ENCODE measurements around the gene CELSR3. TPM values are rescaled to one million over a fixed set of nuclear protein-coding genes. Genes with fewer than 3 reads are reported as not detected.

Gene CELSR3
- total RNA-seq, 6 experiments from 2014 or later: 1.9 to 5.0 (median 3.4) TPM

DNA sequence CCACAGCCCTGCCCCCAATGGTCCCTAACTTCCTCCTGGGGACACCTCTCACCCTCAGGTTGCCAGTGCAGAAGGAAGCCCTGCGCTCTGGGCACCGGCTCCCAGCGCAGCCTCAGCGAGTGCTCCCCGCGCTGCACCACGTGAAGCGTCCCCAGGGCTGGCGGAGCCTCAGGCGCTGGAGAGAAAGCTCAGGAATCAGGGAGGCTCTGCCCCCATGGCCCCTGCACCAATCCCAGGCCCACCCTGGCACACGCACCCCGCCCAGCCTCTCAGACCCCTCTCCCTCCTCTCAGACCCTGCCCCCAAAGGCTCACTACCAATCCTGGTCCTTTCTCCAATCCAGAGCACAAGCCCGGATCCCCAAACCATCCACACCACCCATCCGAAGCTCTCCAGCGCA lies 74.5 kb downstream of the CELSR3 start:
- TF ChIP-seq, protein P1, sequence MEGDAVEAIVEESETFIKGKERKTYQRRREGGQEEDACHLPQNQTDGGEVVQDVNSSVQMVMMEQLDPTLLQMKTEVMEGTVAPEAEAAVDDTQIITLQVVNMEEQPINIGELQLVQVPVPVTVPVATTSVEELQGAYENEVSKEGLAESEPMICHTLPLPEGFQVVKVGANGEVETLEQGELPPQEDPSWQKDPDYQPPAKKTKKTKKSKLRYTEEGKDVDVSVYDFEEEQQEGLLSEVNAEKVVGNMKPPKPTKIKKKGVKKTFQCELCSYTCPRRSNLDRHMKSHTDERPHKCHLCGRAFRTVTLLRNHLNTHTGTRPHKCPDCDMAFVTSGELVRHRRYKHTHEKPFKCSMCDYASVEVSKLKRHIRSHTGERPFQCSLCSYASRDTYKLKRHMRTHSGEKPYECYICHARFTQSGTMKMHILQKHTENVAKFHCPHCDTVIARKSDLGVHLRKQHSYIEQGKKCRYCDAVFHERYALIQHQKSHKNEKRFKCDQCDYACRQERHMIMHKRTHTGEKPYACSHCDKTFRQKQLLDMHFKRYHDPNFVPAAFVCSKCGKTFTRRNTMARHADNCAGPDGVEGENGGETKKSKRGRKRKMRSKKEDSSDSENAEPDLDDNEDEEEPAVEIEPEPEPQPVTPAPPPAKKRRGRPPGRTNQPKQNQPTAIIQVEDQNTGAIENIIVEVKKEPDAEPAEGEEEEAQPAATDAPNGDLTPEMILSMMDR (IDR thresholded peaks at IDR 0.05): no peak
- no peak for DNase-seq
- Mint-ChIP-seq H3K4me3 (no peak overlapping the region), H3K27ac (no peak overlapping the region), H3K36me3 (ENCODE audit: low read depth) (peaks cover 29% of the 10 kb centered on the region), H3K27me3 (ENCODE audit: insufficient read depth) (no peaks in the 10 kb centered on the region; the same call in 1 of the 2 replicates), H3K9me3 (no peaks in the 10 kb centered on the region), H3K4me1 (ENCODE audit: low read depth) (peaks cover 20% of the 10 kb centered on the region)

DNA sequence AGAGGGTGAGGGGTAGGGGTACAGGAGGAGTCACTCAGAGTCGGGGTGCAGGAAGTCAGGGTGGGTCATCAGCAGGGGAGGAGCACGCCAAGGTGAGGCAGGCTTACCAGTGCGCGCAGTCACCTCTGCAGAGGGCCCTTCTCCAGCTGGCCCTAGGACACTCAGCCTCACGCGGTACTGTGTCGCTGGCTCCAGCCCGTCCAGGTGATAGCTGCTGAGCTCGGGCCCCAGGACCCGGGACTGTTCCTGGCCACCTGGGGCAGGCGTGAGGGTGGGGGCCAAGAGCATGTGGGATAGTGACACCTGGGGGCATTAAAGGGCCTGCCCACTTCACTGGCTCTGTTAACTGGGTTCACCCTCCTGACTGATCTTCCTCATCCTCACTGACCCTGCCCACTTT lies 75.0 kb downstream of the CELSR3 start:
- Mint-ChIP-seq H3K36me3 (ENCODE audit: low read depth) (peaks cover 25% of the 10 kb centered on the region), H3K9me3 (no peaks in the 10 kb centered on the region), H3K27ac (no peak overlapping the region), H3K4me3 (no peak overlapping the region), H3K27me3 (ENCODE audit: insufficient read depth) (no peaks in the 10 kb centered on the region; the same call in 1 of the 2 replicates), H3K4me1 (ENCODE audit: low read depth) (peaks cover 15% of the 10 kb centered on the region)
- no peak for DNase-seq
- TF ChIP-seq, protein P1 (IDR thresholded peaks at IDR 0.05): no peak

Small RNA genes within 50 kb of the gene (microRNA-seq; reads per million reads assigned to microRNA genes)
- gene MIR4793: not detected

Other genes with a start within 250 kb of the CELSR3 start
- 10 to 100 TPM; 11.1 to 15.5 (median 12.8) TPM for gene PLXNB1, start 232.8 kb downstream of the CELSR3 start, total RNA-seq (2021; fragmentation: NEBNext Ultra II Directional; extraction: Animal tissue kit (Norgen Biotek cat#: 25700))
- gene CCDC51, start 222.8 kb downstream of the CELSR3 start, total RNA-seq (2021; fragmentation: NEBNext Ultra II Directional; extraction: Animal tissue kit (Norgen Biotek cat#: 25700)): 10 to 100 TPM; 10.1 to 15.3 (median 12.5) TPM
- gene TMA7, start 222.6 kb downstream of the CELSR3 start, total RNA-seq (2021; fragmentation: NEBNext Ultra II Directional; extraction: Animal tissue kit (Norgen Biotek cat#: 25700)): 100 to 1,000 TPM; 213 to 341 (median 280) TPM
- 10 to 100 TPM in 1 of 6 experiments, 1 to 10 TPM in 5; 7.0 to 10.5 (median 8.2) TPM for gene ATRIP, start 216.1 kb downstream of the CELSR3 start, total RNA-seq (2021; fragmentation: NEBNext Ultra II Directional; extraction: Animal tissue kit (Norgen Biotek cat#: 25700))
- gene SHISA5, start 158.7 kb downstream of the CELSR3 start, total RNA-seq (2021; fragmentation: NEBNext Ultra II Directional; extraction: Animal tissue kit (Norgen Biotek cat#: 25700)): 100 to 1,000 TPM; 266 to 286 (median 277) TPM
- gene PFKFB4, start 106.1 kb downstream of the CELSR3 start, total RNA-seq (2021; fragmentation: NEBNext Ultra II Directional; extraction: Animal tissue kit (Norgen Biotek cat#: 25700)): 10 to 100 TPM in 1 of 6 experiments, 1 to 10 TPM in 5; 7.5 to 10.5 (median 8.9) TPM
- gene UCN2, start 99.1 kb downstream of the CELSR3 start, total RNA-seq (2021; fragmentation: NEBNext Ultra II Directional; extraction: Animal tissue kit (Norgen Biotek cat#: 25700)): 1 to 10 TPM; 4.3 to 6.4 (median 5.0) TPM
- gene COL7A1, start 67.6 kb downstream of the CELSR3 start, total RNA-seq (2021; fragmentation: NEBNext Ultra II Directional; extraction: Animal tissue kit (Norgen Biotek cat#: 25700)): 100 to 1,000 TPM in 1 of 6 experiments, 10 to 100 TPM in 5; 74.9 to 113 (median 80.8) TPM
- 100 to 1,000 TPM; 254 to 322 (median 276) TPM for gene UQCRC1, start 53.2 kb downstream of the CELSR3 start, total RNA-seq (2021; fragmentation: NEBNext Ultra II Directional; extraction: Animal tissue kit (Norgen Biotek cat#: 25700))
- under 1 TPM in 1 of 6 experiments, not detected in 5; 0.25 TPM for gene TMEM89, start 41.1 kb downstream of the CELSR3 start, total RNA-seq (2021; fragmentation: NEBNext Ultra II Directional; extraction: Animal tissue kit (Norgen Biotek cat#: 25700))
- 10 to 100 TPM; 15.1 to 19.6 (median 17.5) TPM for gene SLC26A6, start 27.4 kb downstream of the CELSR3 start, total RNA-seq (2021; fragmentation: NEBNext Ultra II Directional; extraction: Animal tissue kit (Norgen Biotek cat#: 25700))
- 10 to 100 TPM; 20.5 to 27.3 (median 23.0) TPM for gene NCKIPSD, start 23.0 kb upstream of the CELSR3 start, total RNA-seq (2021; fragmentation: NEBNext Ultra II Directional; extraction: Animal tissue kit (Norgen Biotek cat#: 25700))
- 10 to 100 TPM; 47.4 to 64.6 (median 53.0) TPM for gene IP6K2, start 54.3 kb upstream of the CELSR3 start, total RNA-seq (2021; fragmentation: NEBNext Ultra II Directional; extraction: Animal tissue kit (Norgen Biotek cat#: 25700))
- 10 to 100 TPM; 60.6 to 72.7 (median 68.2) TPM for gene PRKAR2A, start 185.0 kb upstream of the CELSR3 start, total RNA-seq (2021; fragmentation: NEBNext Ultra II Directional; extraction: Animal tissue kit (Norgen Biotek cat#: 25700))
- gene SLC25A20, start 236.0 kb upstream of the CELSR3 start, total RNA-seq (2021; fragmentation: NEBNext Ultra II Directional; extraction: Animal tissue kit (Norgen Biotek cat#: 25700)): 10 to 100 TPM; 20.4 to 25.2 (median 22.0) TPM

Data from HFFc6 (cell line).